ENCODE data around the gene EFNA5. TPM values are rescaled to one million over a fixed set of nuclear protein-coding genes. Genes with fewer than 3 reads are reported as not detected.
A peak's percentile ranks its signal among the peaks of the same experiment; 100 is the strongest.

The EFNA5 gene
- total RNA-seq, 1 experiment from 2014 or later = 42.7 TPM

DNA sequence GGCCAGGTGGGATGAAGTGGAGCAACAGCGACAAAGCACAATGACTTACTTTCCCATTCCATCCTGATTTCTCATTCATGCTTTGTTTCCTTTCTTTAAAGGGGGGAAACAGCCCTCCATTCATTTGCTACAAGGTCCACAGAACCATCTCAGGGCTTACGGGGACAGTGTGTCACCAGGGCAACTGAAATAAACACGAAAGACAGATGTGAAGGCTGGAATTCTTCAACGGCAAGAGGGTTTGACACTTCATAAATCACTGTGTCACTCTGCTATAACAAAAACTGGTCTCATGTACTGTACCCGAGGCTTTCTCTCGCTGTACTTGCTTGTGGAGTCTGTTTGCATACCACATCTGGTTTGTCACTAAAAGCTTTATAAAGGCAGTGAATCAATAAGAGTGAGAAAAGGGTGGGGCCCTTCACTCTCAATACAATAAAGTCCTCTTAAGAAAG is 150.8 kb downstream of the EFNA5 start:
- peak; percentile 36 to 38 for DNase-seq
- no peaks in the 10 kb centered on the region for H3K9me3 ChIP-seq (ENCODE audit: insufficient read depth, low read depth)
- H3K4me2 ChIP-seq = no peak overlapping the region
- no peaks in the 10 kb centered on the region for H3K27me3 ChIP-seq (ENCODE audit: insufficient read depth, low read depth)
- no peaks in the 10 kb centered on the region for H3K9me2 ChIP-seq (ENCODE audit: insufficient read depth)
- intact Hi-C loops (cut with micrococcal nuclease; ENCODE audit: unreplicated experiment) = loop anchor here (1.0 to 5.0 kb wide), 4 partner anchors 22 to 152 kb away; no protein-coding TSS in a partner anchor
- ChIA-PET POLR2A (ENCODE audit: unreplicated experiment) (interaction anchor here (0.7 kb wide), 1 partner anchor 372 kb away, joined by 6 read pairs; no protein-coding TSS in a partner anchor), CTCF (no interaction called here)
- BruUV-seq (replicated peaks) = no TSS peak
- H3K79me2 ChIP-seq (ENCODE audit: low read depth) = peaks cover 92% of the 10 kb centered on the region
- H3K4me1 ChIP-seq (replicated peaks; ENCODE audit: insufficient read depth) = peaks cover 3% of the 10 kb centered on the region; the same call in 1 of the 2 replicates
- no peaks in the 10 kb centered on the region for H3K36me3 ChIP-seq (ENCODE audit: low read depth)
- no peak overlapping the region for H3K4me3 ChIP-seq
- TF ChIP-seq CTCF (conservative IDR thresholded peaks at IDR 0.05) (no peak), EZH2 (IDR thresholded peaks at IDR 0.05; ENCODE audit: low read depth) (no peak)
- H3K27ac ChIP-seq = no peak overlapping the region; the same call in 1 of the 2 replicates
- no peak overlapping the region for H2AFZ ChIP-seq
- peaks cover 11% of the 10 kb centered on the region; the same call in 1 of the 2 replicates for H3F3A ChIP-seq (ENCODE audit: insufficient read depth, low read depth)
- H4K20me1 ChIP-seq (ENCODE audit: insufficient read depth) = no peaks in the 10 kb centered on the region

GRCh38 chr5:107518616-107519015 is 152.1 kb downstream of the EFNA5 start:
- CTCF ChIA-PET = no interaction called here
- DNase-seq = no peak
- POLR2A ChIA-PET (ENCODE audit: unreplicated experiment) = no interaction called here
- H4K20me1 ChIP-seq (ENCODE audit: insufficient read depth) = no peaks in the 10 kb centered on the region
- H3K4me3 ChIP-seq = no peak overlapping the region
- no peaks in the 10 kb centered on the region for H3K36me3 ChIP-seq (ENCODE audit: low read depth)
- H3F3A ChIP-seq (ENCODE audit: insufficient read depth, low read depth) = peaks cover 11% of the 10 kb centered on the region; the same call in 1 of the 2 replicates
- H3K9me3 ChIP-seq (ENCODE audit: insufficient read depth, low read depth) = no peaks in the 10 kb centered on the region
- no peaks in the 10 kb centered on the region for H3K9me2 ChIP-seq (ENCODE audit: insufficient read depth)
- peaks cover 92% of the 10 kb centered on the region for H3K79me2 ChIP-seq (ENCODE audit: low read depth)
- H2AFZ ChIP-seq = no peak overlapping the region
- H3K27ac ChIP-seq = no peak overlapping the region
- H3K27me3 ChIP-seq (ENCODE audit: insufficient read depth, low read depth) = no peaks in the 10 kb centered on the region
- H3K4me1 ChIP-seq (replicated peaks; ENCODE audit: insufficient read depth) = no peaks in the 10 kb centered on the region
- BruUV-seq (replicated peaks) = no TSS peak
- H3K4me2 ChIP-seq = no peak overlapping the region
- TF ChIP-seq EZH2 (IDR thresholded peaks at IDR 0.05; ENCODE audit: low read depth) (no peak), CTCF (conservative IDR thresholded peaks at IDR 0.05) (no peak)
- intact Hi-C loops (cut with micrococcal nuclease; ENCODE audit: unreplicated experiment) = loop anchor here (2.0 kb wide), 1 partner anchor 42 kb away; no protein-coding TSS in a partner anchor

DNA sequence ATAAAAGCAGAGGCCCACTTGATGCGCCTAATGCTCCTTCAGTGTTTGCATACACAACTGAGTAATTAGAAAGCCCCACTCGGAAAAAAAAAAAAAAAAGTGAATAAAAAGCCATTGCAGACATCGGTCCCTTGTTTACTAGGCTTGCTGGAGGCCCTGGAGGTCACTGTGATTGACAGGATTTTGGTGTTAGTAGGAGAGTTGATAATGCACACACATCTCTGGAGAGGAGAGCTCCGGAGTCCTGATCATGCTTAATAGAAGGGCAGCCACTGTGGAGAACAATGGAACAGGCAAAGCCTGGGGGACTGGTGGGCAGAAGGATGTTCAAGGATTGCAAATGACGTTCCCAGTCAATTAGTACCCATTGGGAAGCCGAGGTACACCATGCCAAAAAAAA is 152.5 kb downstream of the EFNA5 start:
- intact Hi-C loops (cut with micrococcal nuclease; ENCODE audit: unreplicated experiment) = loop anchor here (2.0 kb wide), 1 partner anchor 41 kb away; no protein-coding TSS in a partner anchor
- BruUV-seq (replicated peaks) = no TSS peak

More for the DNA sequence above, 152.5 kb downstream of the EFNA5 start:
- no peaks in the 10 kb centered on the region for H3K9me2 ChIP-seq (ENCODE audit: insufficient read depth)
- ChIA-PET CTCF (no interaction called here), POLR2A (ENCODE audit: unreplicated experiment) (no interaction called here)
- H2AFZ ChIP-seq = no peak overlapping the region
- no peaks in the 10 kb centered on the region for H3K4me1 ChIP-seq (replicated peaks; ENCODE audit: insufficient read depth)
- H3K4me3 ChIP-seq = no peak overlapping the region
- H3F3A ChIP-seq (ENCODE audit: insufficient read depth, low read depth) = peaks cover 11% of the 10 kb centered on the region; the same call in 1 of the 2 replicates
- no peaks in the 10 kb centered on the region for H3K36me3 ChIP-seq (ENCODE audit: low read depth)
- H3K27ac ChIP-seq = no peak overlapping the region
- no peaks in the 10 kb centered on the region for H3K9me3 ChIP-seq (ENCODE audit: insufficient read depth, low read depth)
- TF ChIP-seq EZH2 (IDR thresholded peaks at IDR 0.05; ENCODE audit: low read depth) (no peak), CTCF (conservative IDR thresholded peaks at IDR 0.05) (no peak)
- no peak for DNase-seq
- no peaks in the 10 kb centered on the region for H3K27me3 ChIP-seq (ENCODE audit: insufficient read depth, low read depth)
- peaks cover 92% of the 10 kb centered on the region for H3K79me2 ChIP-seq (ENCODE audit: low read depth)
- H3K4me2 ChIP-seq = no peak overlapping the region
- no peaks in the 10 kb centered on the region for H4K20me1 ChIP-seq (ENCODE audit: insufficient read depth)

All from PC-9 (cell line).